Neutrophil (primary cell): ENCODE measurements around the gene MTREX.

ENCODE experiments used
- H3K27ac ChIP-seq: fragments of 200-600 bp; sonication (generic); 2 replicates; pipeline ENCODE4 v1.5.1; 2016; ENCODE audit warnings: mild to moderate bottlenecking, moderate library complexity
- H3K27me3 ChIP-seq: fragments of 200-600 bp; sonication (generic); 2 replicates; pipeline ENCODE4 v1.6.0; 2016; ENCODE audit warnings: mild to moderate bottlenecking
- H3K36me3 ChIP-seq: fragments of 200-600 bp; sonication (generic); 2 replicates; pipeline ENCODE4 v1.5.1; 2017
- H3K4me1 ChIP-seq, 2 experiments: fragments of 200-600 bp in 1 of 2; sonication (generic) in 1 of 2; 1 replicate in 1 of 2; 2 replicates in 1 of 2; pipeline versions ENCODE4 v1.5.1 to v1.6.1; 2013 to 2016; ENCODE audit warnings: low read depth in 1 of 2, low read length in 1 of 2, mild to moderate bottlenecking in 1 of 2, moderate library complexity in 1 of 2; ENCODE audit not compliant: control insufficient read depth in 1 of 2, insufficient read depth in 1 of 2
- H3K4me3 ChIP-seq, 2 experiments: fragments of 200-600 bp in 1 of 2; sonication (generic) in 1 of 2; 1 replicate in 1 of 2; 2 replicates in 1 of 2; pipeline ENCODE4 v1.5.1; 2013 to 2016; ENCODE audit warnings: low read depth in 1 of 2, low read length in 1 of 2, mild to moderate bottlenecking in 1 of 2, moderate library complexity in 1 of 2
- H3K9me3 ChIP-seq: fragments of 200-600 bp; sonication (generic); 2 replicates; pipeline ENCODE4 v1.5.1; 2016
- TF ChIP-seq, protein P1 (sequence below): fragments of 200-600 bp; sonication (generic); IDR thresholded peaks from 2 replicates; pipeline ENCODE4 v1.5.1; 2016; ENCODE audit warnings: antibody characterized with exemption

Gene MTREX

DNA sequence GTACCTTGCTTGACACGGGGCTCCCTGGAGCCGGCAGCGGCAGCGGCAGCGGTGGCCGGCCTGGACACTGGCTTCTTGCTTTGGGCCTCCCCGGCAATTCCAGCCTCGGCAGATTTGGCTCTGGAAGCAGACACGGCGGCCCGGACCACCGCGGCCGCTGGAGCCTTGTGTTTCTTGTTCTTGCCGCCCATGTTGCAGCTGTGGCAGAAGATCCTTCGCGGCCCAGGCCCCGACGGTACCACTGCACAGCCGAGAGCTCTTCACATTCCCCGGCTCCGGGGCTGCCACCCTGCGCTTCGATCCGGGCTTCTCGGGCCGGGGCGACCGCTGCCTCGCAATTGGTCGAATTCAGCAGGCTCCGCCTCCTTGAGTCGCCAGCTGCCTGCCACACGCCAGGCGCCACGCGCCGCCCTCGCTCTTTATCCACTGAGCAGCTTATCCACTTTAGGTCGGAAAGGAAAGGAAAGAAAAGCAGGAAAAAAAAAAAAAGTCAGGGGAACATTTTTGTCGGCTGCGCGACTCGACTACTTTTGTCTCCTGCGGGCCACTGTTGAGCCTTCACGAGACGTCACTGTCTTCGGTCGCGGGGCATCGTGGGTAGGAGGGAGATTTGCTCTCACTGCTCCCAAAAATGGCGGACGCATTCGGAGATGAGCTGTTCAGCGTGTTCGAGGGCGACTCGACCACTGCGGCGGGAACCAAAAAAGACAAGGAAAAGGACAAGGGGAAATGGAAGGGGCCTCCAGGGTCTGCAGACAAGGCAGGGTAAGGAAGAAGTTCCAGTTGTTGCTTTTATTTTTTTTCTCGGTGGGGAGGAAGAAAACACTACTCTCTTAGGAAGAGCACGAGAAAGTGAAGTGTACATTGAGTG lies at the start of gene MTREX, which contains the start of gene DHX29:
MTREX (plus strand) TSS at position 607 of the 871 bp plus-strand sequence; CDS start at position 632, 25 bp downstream.
DHX29 (minus strand) TSS at position 312 of the 871 bp plus-strand sequence; CDS start at position 191, 121 bp downstream.
- Histone ChIP-seq H3K4me1 (peaks cover 32 to 35% of the 10 kb centered on the region in 2 experiments), H3K4me3 (peak within 1 kb of the TSS; percentile 75 to 76), H3K27me3 (no peaks in the 10 kb centered on the region), H3K9me3 (no peaks in the 10 kb centered on the region), H3K27ac (peak within 1 kb of the TSS; percentile 82), H3K36me3 (no peaks in the 10 kb centered on the region)
- TF ChIP-seq, protein P1, sequence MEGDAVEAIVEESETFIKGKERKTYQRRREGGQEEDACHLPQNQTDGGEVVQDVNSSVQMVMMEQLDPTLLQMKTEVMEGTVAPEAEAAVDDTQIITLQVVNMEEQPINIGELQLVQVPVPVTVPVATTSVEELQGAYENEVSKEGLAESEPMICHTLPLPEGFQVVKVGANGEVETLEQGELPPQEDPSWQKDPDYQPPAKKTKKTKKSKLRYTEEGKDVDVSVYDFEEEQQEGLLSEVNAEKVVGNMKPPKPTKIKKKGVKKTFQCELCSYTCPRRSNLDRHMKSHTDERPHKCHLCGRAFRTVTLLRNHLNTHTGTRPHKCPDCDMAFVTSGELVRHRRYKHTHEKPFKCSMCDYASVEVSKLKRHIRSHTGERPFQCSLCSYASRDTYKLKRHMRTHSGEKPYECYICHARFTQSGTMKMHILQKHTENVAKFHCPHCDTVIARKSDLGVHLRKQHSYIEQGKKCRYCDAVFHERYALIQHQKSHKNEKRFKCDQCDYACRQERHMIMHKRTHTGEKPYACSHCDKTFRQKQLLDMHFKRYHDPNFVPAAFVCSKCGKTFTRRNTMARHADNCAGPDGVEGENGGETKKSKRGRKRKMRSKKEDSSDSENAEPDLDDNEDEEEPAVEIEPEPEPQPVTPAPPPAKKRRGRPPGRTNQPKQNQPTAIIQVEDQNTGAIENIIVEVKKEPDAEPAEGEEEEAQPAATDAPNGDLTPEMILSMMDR: peak; percentile 35

DNA sequence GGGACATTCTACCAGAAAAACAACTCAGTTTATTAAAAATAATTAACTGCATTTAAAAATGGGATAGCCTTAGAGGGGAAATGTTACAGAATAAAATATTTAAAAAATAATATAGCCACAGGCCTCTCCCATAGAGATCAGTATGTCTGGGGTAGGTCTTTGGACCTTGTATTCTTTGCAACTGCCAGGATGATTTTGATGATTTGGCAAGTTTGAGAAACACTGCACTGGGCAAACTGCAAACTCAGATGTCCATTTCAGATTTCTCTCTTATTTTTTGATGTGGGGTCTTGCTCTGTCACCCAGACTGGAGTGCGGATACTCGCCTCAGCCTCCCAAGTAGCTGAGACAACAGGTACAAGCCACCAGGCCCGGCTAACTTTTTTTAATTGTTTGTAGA lies 49.5 kb upstream of the MTREX start:
- no peaks in the 10 kb centered on the region for H3K4me1 ChIP-seq
- H3K36me3 ChIP-seq: peaks cover 97% of the 10 kb centered on the region
- no peaks in the 10 kb centered on the region for H3K9me3 ChIP-seq
- H3K4me3 ChIP-seq: no peak overlapping the region
- H3K27ac ChIP-seq: no peak overlapping the region
- TF ChIP-seq, protein P1: no peak
- no peaks in the 10 kb centered on the region for H3K27me3 ChIP-seq

DNA sequence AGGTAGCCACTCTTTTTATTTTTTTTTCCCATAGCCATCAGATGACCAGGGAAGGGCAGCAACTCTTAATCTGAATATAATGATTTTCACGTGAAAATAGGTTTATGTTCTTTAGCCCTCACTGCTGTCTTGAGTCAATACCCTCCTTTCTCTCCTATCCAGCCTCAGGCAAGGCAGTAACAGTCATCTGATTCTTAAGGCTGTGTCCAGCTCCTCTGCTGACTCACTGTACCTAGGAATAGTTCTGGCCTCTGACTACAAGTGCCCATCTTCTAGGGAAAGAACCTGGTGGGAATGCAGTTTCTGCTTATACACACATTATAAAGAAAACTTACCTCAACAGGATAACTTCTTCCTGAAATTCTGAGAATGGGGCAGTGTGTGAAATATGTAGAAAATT lies 31.0 kb upstream of the MTREX start:
- H3K36me3 ChIP-seq: peaks cover 98% of the 10 kb centered on the region
- H3K4me3 ChIP-seq: no peak overlapping the region

DNA sequence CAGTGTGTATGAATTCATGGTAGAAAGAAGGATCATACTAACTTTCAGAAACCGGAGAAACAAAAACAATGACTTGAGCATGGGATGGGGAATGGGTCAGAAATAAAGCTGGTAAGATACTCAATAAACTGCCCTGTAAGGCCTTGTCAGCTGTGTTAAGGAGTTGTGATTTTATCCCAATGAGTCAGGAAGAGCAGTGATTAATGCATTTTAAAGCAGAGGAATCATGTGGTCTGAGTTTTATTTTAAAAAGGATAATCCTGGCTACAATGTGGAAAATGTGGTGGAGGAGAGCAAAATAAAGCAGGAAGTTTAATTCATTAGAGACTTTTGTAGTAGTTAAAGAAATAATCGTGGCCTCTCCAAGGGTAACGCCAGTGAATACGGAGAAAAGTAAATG lies 29.0 kb upstream of the MTREX start:
- Histone ChIP-seq H3K27me3 (no peaks in the 10 kb centered on the region), H3K27ac (no peak overlapping the region), H3K9me3 (no peaks in the 10 kb centered on the region), H3K36me3 (peaks cover 98% of the 10 kb centered on the region), H3K4me3 (no peak overlapping the region), H3K4me1 (no peaks in the 10 kb centered on the region)
- TF ChIP-seq, protein P1: no peak

More for the DNA sequence above, 31.0 kb upstream of the MTREX start:
- Histone ChIP-seq H3K27ac (no peak overlapping the region), H3K4me1 (no peaks in the 10 kb centered on the region), H3K27me3 (no peaks in the 10 kb centered on the region), H3K9me3 (no peaks in the 10 kb centered on the region)
- TF ChIP-seq, protein P1: no peak

DNA sequence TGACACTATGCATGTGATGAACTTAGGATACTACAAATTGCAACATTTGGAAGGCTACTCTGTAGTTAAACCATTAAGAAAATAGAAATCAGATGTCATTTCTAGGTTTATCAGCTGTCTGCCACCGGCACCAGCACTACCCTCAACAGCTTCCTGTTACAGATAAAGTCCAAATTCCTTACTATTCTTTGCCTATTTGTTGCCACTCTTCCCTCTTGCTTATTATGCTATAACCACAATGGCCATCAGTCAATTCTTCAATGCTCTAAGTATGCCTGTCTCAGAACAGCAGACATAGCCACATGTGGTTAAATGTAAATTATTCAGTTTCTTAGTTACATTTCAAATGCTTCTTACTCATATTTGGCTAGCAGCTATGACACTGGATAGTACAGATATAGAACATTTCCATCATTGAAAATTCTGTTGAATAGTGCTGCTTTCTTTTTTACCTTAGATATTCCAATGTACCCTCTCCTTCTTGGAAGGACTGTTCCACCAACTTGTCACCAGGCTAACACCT lies 21.3 kb upstream of the MTREX start:
- TF ChIP-seq, protein P1: no peak
- H3K36me3 ChIP-seq: peaks cover 96% of the 10 kb centered on the region
- no peak overlapping the region for H3K27ac ChIP-seq
- no peaks in the 10 kb centered on the region for H3K27me3 ChIP-seq
- H3K4me1 ChIP-seq: no peaks in the 10 kb centered on the region
- no peak overlapping the region for H3K4me3 ChIP-seq
- H3K9me3 ChIP-seq: no peaks in the 10 kb centered on the region
